ENCODE data around the gene SNTG2.

The SNTG2 gene

GRCh38 chr2:919672-920071, 31.0 kb upstream of the SNTG2 start:
- no peaks in the 10 kb centered on the region for H3K9me3 Mint-ChIP-seq
- no peak overlapping the region for H3K27ac Mint-ChIP-seq
- H3K4me1 Mint-ChIP-seq (ENCODE audit: low read depth in 2 of 2) = no peaks in the 10 kb centered on the region
- peaks cover 7% of the 10 kb centered on the region in 2 donors for H3K27me3 Mint-ChIP-seq
- no peaks in the 10 kb centered on the region for H3K36me3 Mint-ChIP-seq (ENCODE audit: insufficient read depth)
- DNase-seq (no peak), ATAC-seq (replicated peaks) (no peak)
- H3K4me3 Mint-ChIP-seq = no peak overlapping the region

- H3K4me3 Mint-ChIP-seq = no peak overlapping the region
- H3K27me3 Mint-ChIP-seq = peaks cover 16% of the 10 kb centered on the region in 2 donors
- H3K4me1 Mint-ChIP-seq (ENCODE audit: low read depth in 2 of 2) = no peaks in the 10 kb centered on the region
- DNase-seq (no peak), ATAC-seq (replicated peaks) (no peak)
- H3K27ac Mint-ChIP-seq = no peak overlapping the region
- no peaks in the 10 kb centered on the region for H3K36me3 Mint-ChIP-seq (ENCODE audit: insufficient read depth)
- no peaks in the 10 kb centered on the region for H3K9me3 Mint-ChIP-seq
Measured at GRCh38 chr2:920573-920972, 30.1 kb upstream of the SNTG2 start.

- Mint-ChIP-seq H3K9me3 (no peaks in the 10 kb centered on the region), H3K4me1 (ENCODE audit: low read depth in 2 of 2) (no peaks in the 10 kb centered on the region), H3K27ac (no peak overlapping the region), H3K27me3 (peaks cover 20% of the 10 kb centered on the region in 2 donors), H3K4me3 (no peak overlapping the region), H3K36me3 (ENCODE audit: insufficient read depth) (no peaks in the 10 kb centered on the region)
- no peak for ATAC-seq (replicated peaks)
- DNase-seq = no peak
Measured at GRCh38 chr2:920999-921398, 29.6 kb upstream of the SNTG2 start.

GRCh38 chr2:922185-922584, 28.5 kb upstream of the SNTG2 start:
- H3K4me3 Mint-ChIP-seq = no peak overlapping the region
- ATAC-seq (replicated peaks) = no peak
- no peak overlapping the region for H3K27ac Mint-ChIP-seq
- H3K27me3 Mint-ChIP-seq = peaks cover 27 to 30% of the 10 kb centered on the region in 2 donors
- H3K9me3 Mint-ChIP-seq = no peaks in the 10 kb centered on the region
- no peaks in the 10 kb centered on the region for H3K36me3 Mint-ChIP-seq (ENCODE audit: insufficient read depth)
- H3K4me1 Mint-ChIP-seq (ENCODE audit: low read depth in 2 of 2) = no peaks in the 10 kb centered on the region
- no peak for DNase-seq

GRCh38 chr2:923832-924601, 26.6 kb upstream of the SNTG2 start:
- no peaks in the 10 kb centered on the region for H3K9me3 Mint-ChIP-seq
- ATAC-seq (replicated peaks) (no peak), DNase-seq (no peak)
- H3K4me3 Mint-ChIP-seq = no peak overlapping the region
- H3K36me3 Mint-ChIP-seq (ENCODE audit: insufficient read depth) = no peaks in the 10 kb centered on the region
- H3K4me1 Mint-ChIP-seq (ENCODE audit: low read depth in 2 of 2) = no peaks in the 10 kb centered on the region
- no peak overlapping the region for H3K27ac Mint-ChIP-seq
- peaks cover 34 to 38% of the 10 kb centered on the region in 2 donors for H3K27me3 Mint-ChIP-seq

GRCh38 chr2:924701-925100, 25.9 kb upstream of the SNTG2 start:
- no peak for DNase-seq
- Mint-ChIP-seq H3K27ac (no peak overlapping the region), H3K4me3 (no peak overlapping the region), H3K9me3 (no peaks in the 10 kb centered on the region), H3K36me3 (ENCODE audit: insufficient read depth) (no peaks in the 10 kb centered on the region), H3K27me3 (peaks cover 34 to 38% of the 10 kb centered on the region in 2 donors), H3K4me1 (ENCODE audit: low read depth in 2 of 2) (no peaks in the 10 kb centered on the region)
- no peak for ATAC-seq (replicated peaks)

GRCh38 chr2:925309-925708, 25.3 kb upstream of the SNTG2 start:
- ATAC-seq (replicated peaks) (no peak), DNase-seq (no peak)
- no peak overlapping the region for H3K4me3 Mint-ChIP-seq
- no peaks in the 10 kb centered on the region for H3K4me1 Mint-ChIP-seq (ENCODE audit: low read depth in 2 of 2)
- H3K9me3 Mint-ChIP-seq = no peaks in the 10 kb centered on the region
- H3K27me3 Mint-ChIP-seq = peaks cover 34 to 38% of the 10 kb centered on the region in 2 donors
- no peaks in the 10 kb centered on the region for H3K36me3 Mint-ChIP-seq (ENCODE audit: insufficient read depth)
- H3K27ac Mint-ChIP-seq = no peak overlapping the region

GRCh38 chr2:925711-926110, 24.9 kb upstream of the SNTG2 start:
- Mint-ChIP-seq H3K36me3 (ENCODE audit: insufficient read depth) (no peaks in the 10 kb centered on the region), H3K9me3 (no peaks in the 10 kb centered on the region), H3K4me1 (ENCODE audit: low read depth in 2 of 2) (no peaks in the 10 kb centered on the region), H3K4me3 (no peak overlapping the region), H3K27ac (no peak overlapping the region), H3K27me3 (peaks cover 34 to 38% of the 10 kb centered on the region in 2 donors)
- ATAC-seq (replicated peaks) = no peak
- no peak for DNase-seq

GRCh38 chr2:926259-926793, 24.3 kb upstream of the SNTG2 start:
- Mint-ChIP-seq H3K27me3 (peaks cover 34 to 38% of the 10 kb centered on the region in 2 donors), H3K9me3 (no peaks in the 10 kb centered on the region), H3K4me3 (no peak overlapping the region), H3K36me3 (ENCODE audit: insufficient read depth) (no peaks in the 10 kb centered on the region), H3K4me1 (ENCODE audit: low read depth in 2 of 2) (no peaks in the 10 kb centered on the region), H3K27ac (no peak overlapping the region)
- no peak for ATAC-seq (replicated peaks)
- no peak for DNase-seq

GRCh38 chr2:926896-927295, 23.8 kb upstream of the SNTG2 start:
- Mint-ChIP-seq H3K27me3 (peaks cover 34 to 38% of the 10 kb centered on the region in 2 donors), H3K27ac (no peak overlapping the region), H3K36me3 (ENCODE audit: insufficient read depth) (no peaks in the 10 kb centered on the region), H3K4me1 (ENCODE audit: low read depth in 2 of 2) (no peaks in the 10 kb centered on the region), H3K9me3 (no peaks in the 10 kb centered on the region), H3K4me3 (no peak overlapping the region)
- ATAC-seq (replicated peaks) (no peak), DNase-seq (no peak)

- Mint-ChIP-seq H3K4me1 (ENCODE audit: low read depth in 2 of 2) (no peaks in the 10 kb centered on the region), H3K36me3 (ENCODE audit: insufficient read depth) (no peaks in the 10 kb centered on the region), H3K9me3 (no peaks in the 10 kb centered on the region), H3K27ac (no peak overlapping the region), H3K27me3 (peaks cover 32 to 36% of the 10 kb centered on the region in 2 donors), H3K4me3 (no peak overlapping the region)
- DNase-seq (no peak), ATAC-seq (replicated peaks) (no peak)
Measured at GRCh38 chr2:929011-929735, 21.5 kb upstream of the SNTG2 start.

- Mint-ChIP-seq H3K4me1 (ENCODE audit: low read depth in 2 of 2) (no peaks in the 10 kb centered on the region), H3K27ac (no peak overlapping the region), H3K9me3 (no peaks in the 10 kb centered on the region), H3K27me3 (peaks cover 24 to 29% of the 10 kb centered on the region in 2 donors), H3K4me3 (no peak overlapping the region), H3K36me3 (ENCODE audit: insufficient read depth) (no peaks in the 10 kb centered on the region)
- ATAC-seq (replicated peaks) = no peak
- DNase-seq = no peak
Measured at GRCh38 chr2:929925-930324, 20.7 kb upstream of the SNTG2 start.

GRCh38 chr2:930935-931334, 19.7 kb upstream of the SNTG2 start:
- no peak for DNase-seq
- H3K4me1 Mint-ChIP-seq (ENCODE audit: low read depth in 2 of 2) = no peaks in the 10 kb centered on the region
- H3K9me3 Mint-ChIP-seq = no peaks in the 10 kb centered on the region
- ATAC-seq (replicated peaks) = no peak
- no peak overlapping the region for H3K27ac Mint-ChIP-seq
- no peak overlapping the region for H3K4me3 Mint-ChIP-seq
- H3K36me3 Mint-ChIP-seq (ENCODE audit: insufficient read depth) = no peaks in the 10 kb centered on the region
- peaks cover 14 to 19% of the 10 kb centered on the region in 2 donors for H3K27me3 Mint-ChIP-seq
